Parathyroid adenoma (tissue), 2 donors: ENCODE data around the gene MYO9B.
A peak's percentile ranks its signal among the peaks of the same experiment; 100 is the strongest.

ENCODE experiments used
- H2AFZ ChIP-seq: fragments of 300-600 bp; sonication (generic); one replicate; pipeline ENCODE4 v1.7.0; 2017; ENCODE audit warnings: antibody characterized with exemption, mild to moderate bottlenecking
- H3K27ac ChIP-seq: fragments of 300-600 bp; sonication (generic); one replicate; pipeline ENCODE4 v1.7.0; 2017
- H3K27me3 ChIP-seq: fragments of 300-600 bp; sonication (generic); one replicate; pipeline ENCODE4 v1.7.0; 2017; ENCODE audit warnings: low read length; ENCODE audit not compliant: control insufficient read depth, insufficient read depth
- H3K36me3 ChIP-seq: fragments of 300-600 bp; sonication (generic); one replicate; pipeline ENCODE4 v1.7.0; 2017; ENCODE audit warnings: low read length; ENCODE audit not compliant: control insufficient read depth, insufficient read depth
- H3K4me1 ChIP-seq: fragments of 300-600 bp; sonication (generic); one replicate; pipeline ENCODE4 v1.7.0; 2017; ENCODE audit warnings: control low read depth
- H3K4me2 ChIP-seq: fragments of 300-600 bp; sonication (generic); one replicate; pipeline ENCODE4 v1.7.0; 2017; ENCODE audit warnings: low read length
- H3K4me3 ChIP-seq: fragments of 300-600 bp; sonication (generic); one replicate; pipeline ENCODE4 v1.7.0; 2017; ENCODE audit warnings: low read depth, low read length
- H3K79me2 ChIP-seq: fragments of 300-600 bp; sonication (generic); one replicate; pipeline ENCODE4 v1.7.0; 2017; ENCODE audit warnings: control low read depth
- H3K9ac ChIP-seq: fragments of 300-600 bp; sonication (generic); one replicate; pipeline ENCODE4 v1.7.0; 2017; ENCODE audit warnings: mild to moderate bottlenecking
- H3K9me3 ChIP-seq: fragments of 300-600 bp; sonication (generic); one replicate; pipeline ENCODE4 v1.7.0; 2017; ENCODE audit warnings: low read length; ENCODE audit not compliant: control insufficient read depth
- CTCF ChIP-seq: fragments of 300-600 bp; sonication (generic); IDR thresholded peaks from one replicate; pipeline ENCODE4 v1.7.0; 2017; ENCODE audit warnings: antibody characterized with exemption, mild to moderate bottlenecking
- donor health status: primary hyperparathyroidism.

MYO9B gene

GRCh38 chr19:17070421-17070820, 5.2 kb upstream of the MYO9B start:
- Histone ChIP-seq H3K4me2 (no peak overlapping the region), H3K27me3 (no peaks in the 10 kb centered on the region), H2AFZ (no peak overlapping the region), H3K4me3 (no peak overlapping the region), H3K27ac (no peak overlapping the region), H3K36me3 (no peaks in the 10 kb centered on the region), H3K4me1 (peaks cover 3% of the 10 kb centered on the region), H3K9ac (no peak overlapping the region), H3K9me3 (no peaks in the 10 kb centered on the region), H3K79me2 (peaks cover 3% of the 10 kb centered on the region)
- TF ChIP-seq CTCF: no peak

DNA sequence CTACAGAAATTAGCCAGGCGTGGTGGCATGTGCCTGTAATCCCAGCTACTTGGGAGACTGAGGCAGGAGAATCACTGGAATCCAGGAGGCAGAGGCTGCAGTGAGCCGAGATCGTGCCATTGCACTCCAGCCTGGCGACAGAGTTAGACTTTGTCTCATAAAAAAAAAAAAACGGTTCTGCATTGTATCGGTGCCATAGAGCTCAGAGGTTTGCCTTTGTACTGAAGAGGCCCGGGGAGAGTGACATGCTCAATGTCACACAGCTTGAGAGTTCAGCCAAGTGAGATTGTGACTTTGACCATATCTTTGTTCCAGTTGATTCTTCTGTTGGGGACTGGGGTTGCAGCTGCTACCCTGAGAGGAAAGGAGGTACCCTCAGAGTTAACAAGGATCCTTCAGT, 4.7 kb upstream of the MYO9B start:
- Histone ChIP-seq H3K27me3 (no peaks in the 10 kb centered on the region), H3K9me3 (no peaks in the 10 kb centered on the region), H3K4me1 (peaks cover 3% of the 10 kb centered on the region), H3K4me3 (no peak overlapping the region), H3K27ac (no peak overlapping the region), H3K79me2 (peaks cover 3% of the 10 kb centered on the region), H3K36me3 (no peaks in the 10 kb centered on the region), H3K9ac (no peak overlapping the region), H2AFZ (no peak overlapping the region), H3K4me2 (no peak overlapping the region)
- TF ChIP-seq CTCF: no peak

DNA sequence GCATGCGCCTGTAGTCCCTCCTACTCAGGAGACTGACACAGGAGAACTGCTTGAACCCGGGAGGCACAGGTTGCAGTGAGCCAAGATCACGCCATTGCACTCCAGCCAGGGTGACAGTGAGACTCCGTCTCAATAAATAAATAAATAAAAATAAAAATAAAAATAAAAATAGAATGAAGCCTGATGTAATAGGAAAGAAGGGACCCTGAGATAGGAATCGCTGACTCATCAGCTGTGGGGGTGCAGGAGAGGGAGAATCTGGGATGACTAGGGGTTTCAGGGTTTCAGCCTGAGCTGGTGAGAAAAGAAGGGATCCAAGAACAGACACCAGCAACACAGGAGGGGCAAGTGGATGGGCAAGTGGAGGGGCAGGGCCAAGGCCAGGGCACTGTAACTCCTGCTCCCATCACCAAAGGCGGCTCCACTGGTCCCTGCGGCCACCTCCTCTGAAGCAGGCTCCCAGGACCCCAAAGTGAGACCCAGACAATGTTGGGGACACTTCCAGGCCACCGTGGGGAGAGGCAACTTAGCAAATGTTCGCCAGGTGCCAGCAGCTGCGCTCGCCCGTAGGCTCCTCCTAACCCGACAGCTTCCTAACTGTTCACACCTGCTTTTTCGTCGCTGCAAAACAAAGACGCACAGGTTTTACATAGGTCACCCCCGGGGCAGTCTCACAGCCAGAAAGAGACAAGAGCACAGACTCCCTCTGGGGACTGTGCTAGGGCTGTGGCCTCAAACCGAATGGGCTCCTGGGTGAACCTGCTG, 1.5 kb upstream of the MYO9B start:
- no peaks in the 10 kb centered on the region for H3K27me3 ChIP-seq
- no peaks in the 10 kb centered on the region for H3K9me3 ChIP-seq
- peaks cover 9% of the 10 kb centered on the region for H3K79me2 ChIP-seq
- H3K9ac ChIP-seq: no peak overlapping the region
- H3K4me1 ChIP-seq: peaks cover 3% of the 10 kb centered on the region
- H3K4me3 ChIP-seq: peak overlapping the region; percentile 96
- H3K36me3 ChIP-seq: no peaks in the 10 kb centered on the region
- H3K4me2 ChIP-seq: peak overlapping the region; percentile 82
- TF ChIP-seq CTCF: no peak
- no peak overlapping the region for H3K27ac ChIP-seq
- H2AFZ ChIP-seq: peak overlapping the region; percentile 97

DNA sequence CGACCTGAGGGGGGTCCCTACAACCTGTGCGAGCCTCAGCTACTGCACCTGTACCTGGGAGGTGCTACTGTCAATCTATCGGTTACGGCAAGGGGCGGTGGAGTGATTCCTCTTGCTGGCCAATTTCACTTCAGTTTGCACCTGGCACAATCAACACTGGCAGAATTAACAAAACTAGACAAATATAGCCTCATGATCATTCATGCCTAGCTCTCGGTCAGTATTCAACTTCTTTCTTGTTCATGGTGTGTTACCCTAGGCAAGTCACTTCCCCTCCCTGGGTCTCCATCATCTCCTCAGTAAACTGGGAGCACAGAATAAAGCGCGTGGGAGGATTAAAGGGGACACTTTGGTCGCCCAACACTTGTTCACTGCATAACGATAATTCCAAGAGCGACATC, 943 bp upstream of the MYO9B start:
- H2AFZ ChIP-seq: peak overlapping the region; percentile 97
- TF ChIP-seq CTCF: no peak
- H3K4me2 ChIP-seq: peak overlapping the region; percentile 82
- H3K9me3 ChIP-seq: no peaks in the 10 kb centered on the region
- peak overlapping the region; percentile 3 for H3K27ac ChIP-seq
- no peaks in the 10 kb centered on the region for H3K27me3 ChIP-seq
- no peak overlapping the region for H3K9ac ChIP-seq
- peaks cover 3% of the 10 kb centered on the region for H3K4me1 ChIP-seq
- H3K36me3 ChIP-seq: no peaks in the 10 kb centered on the region
- peak overlapping the region; percentile 96 for H3K4me3 ChIP-seq
- peaks cover 11% of the 10 kb centered on the region for H3K79me2 ChIP-seq
